Measurements from ENCODE around the gene SESN2. TPM values are rescaled to one million over a fixed set of nuclear protein-coding genes. Genes with fewer than 3 reads are reported as not detected.

The SESN2 gene, protein sequence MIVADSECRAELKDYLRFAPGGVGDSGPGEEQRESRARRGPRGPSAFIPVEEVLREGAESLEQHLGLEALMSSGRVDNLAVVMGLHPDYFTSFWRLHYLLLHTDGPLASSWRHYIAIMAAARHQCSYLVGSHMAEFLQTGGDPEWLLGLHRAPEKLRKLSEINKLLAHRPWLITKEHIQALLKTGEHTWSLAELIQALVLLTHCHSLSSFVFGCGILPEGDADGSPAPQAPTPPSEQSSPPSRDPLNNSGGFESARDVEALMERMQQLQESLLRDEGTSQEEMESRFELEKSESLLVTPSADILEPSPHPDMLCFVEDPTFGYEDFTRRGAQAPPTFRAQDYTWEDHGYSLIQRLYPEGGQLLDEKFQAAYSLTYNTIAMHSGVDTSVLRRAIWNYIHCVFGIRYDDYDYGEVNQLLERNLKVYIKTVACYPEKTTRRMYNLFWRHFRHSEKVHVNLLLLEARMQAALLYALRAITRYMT
- total RNA-seq = 1 to 10 TPM; 6.4 to 8.1 (median 6.8) TPM

DNA sequence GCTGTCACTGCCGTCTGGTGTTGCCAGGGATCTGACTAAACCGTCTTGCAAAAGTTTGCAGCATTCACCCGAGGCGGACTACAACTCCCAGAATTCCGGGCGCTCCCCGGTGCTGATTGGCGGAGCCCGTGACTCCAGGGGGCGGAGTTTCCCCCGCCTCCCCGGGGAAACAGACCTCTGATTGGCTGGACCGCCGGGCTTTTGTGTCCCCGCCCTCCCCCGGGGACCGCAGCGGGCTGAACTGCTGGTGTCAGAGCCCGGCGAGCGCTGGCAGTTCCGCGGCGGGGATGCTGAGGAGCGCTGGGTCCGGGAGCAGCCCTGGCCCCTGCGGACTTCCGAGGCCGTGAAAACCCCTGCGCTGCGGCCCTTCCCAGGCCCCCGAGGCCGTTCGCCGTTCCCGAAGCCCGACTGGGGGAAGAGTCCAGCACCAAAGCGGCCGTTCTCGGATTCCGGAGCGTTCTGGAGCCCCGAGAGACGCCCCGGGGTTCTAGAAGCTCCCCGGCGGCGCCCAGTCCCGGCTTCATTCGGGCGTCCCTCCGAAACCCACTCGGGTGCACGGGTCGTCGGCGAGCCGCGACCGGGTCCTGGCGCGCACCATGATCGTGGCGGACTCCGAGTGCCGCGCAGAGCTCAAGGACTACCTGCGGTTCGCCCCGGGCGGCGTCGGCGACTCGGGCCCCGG lies at the start of gene SESN2:
Gene SESN2, plus strand, starts transcription at position 267 of the 682 bp plus-strand sequence. Its CDS starts 330 bp downstream, at position 597.
- H3K27me3 ChIP-seq = no peaks in the 10 kb centered on the region
- peak within 1 kb of the TSS; percentile 52 to 84 (median 69) for H3K27ac ChIP-seq
- H3K9me3 ChIP-seq = no peaks in the 10 kb centered on the region
- intact Hi-C loops (cut with DNase I) = no loop called here
- peaks cover 4 to 18% of the 10 kb centered on the region in 2 donors for H3K4me1 ChIP-seq
- peak; percentile 99 to 100 for DNase-seq
- WGBS, 2 donors = 1 to 2% methylated on average over 11 to 13 of the region's 76 CpGs
- TF ChIP-seq POLR2A (IDR thresholded peaks at IDR 0.05) = peak; percentile 75 to 98
- TF ChIP-seq, protein P1, sequence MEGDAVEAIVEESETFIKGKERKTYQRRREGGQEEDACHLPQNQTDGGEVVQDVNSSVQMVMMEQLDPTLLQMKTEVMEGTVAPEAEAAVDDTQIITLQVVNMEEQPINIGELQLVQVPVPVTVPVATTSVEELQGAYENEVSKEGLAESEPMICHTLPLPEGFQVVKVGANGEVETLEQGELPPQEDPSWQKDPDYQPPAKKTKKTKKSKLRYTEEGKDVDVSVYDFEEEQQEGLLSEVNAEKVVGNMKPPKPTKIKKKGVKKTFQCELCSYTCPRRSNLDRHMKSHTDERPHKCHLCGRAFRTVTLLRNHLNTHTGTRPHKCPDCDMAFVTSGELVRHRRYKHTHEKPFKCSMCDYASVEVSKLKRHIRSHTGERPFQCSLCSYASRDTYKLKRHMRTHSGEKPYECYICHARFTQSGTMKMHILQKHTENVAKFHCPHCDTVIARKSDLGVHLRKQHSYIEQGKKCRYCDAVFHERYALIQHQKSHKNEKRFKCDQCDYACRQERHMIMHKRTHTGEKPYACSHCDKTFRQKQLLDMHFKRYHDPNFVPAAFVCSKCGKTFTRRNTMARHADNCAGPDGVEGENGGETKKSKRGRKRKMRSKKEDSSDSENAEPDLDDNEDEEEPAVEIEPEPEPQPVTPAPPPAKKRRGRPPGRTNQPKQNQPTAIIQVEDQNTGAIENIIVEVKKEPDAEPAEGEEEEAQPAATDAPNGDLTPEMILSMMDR (IDR thresholded peaks at IDR 0.05) = no peak
- H3K4me3 ChIP-seq (replicated peaks in 1 of 3) = peak within 1 kb of the TSS; percentile 67 to 85 (median 77)
- no peaks in the 10 kb centered on the region for H3K36me3 ChIP-seq

DNA sequence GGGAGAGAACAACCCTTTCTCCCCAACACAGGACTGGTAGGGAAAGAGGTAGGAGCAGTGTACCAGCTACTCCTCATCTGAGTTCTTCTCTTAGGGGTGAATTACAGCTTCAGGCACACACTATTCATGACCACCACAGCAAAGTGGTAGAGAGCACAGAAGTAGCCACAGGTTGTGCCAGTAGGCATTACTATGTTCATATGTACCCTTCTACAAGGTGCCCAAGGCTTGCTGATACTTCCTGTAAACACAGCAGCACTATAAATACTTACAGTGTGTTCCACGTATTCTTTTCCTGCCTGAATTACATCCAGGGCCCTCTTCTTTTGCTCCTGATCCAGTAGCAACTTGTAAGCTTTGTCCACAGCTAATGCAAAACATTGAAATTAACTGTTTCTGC lies 49.6 kb upstream of the SESN2 start:
- intact Hi-C loops (cut with DNase I) = loop anchor here (5.0 kb wide), 1 partner anchor 117 kb away; no protein-coding TSS in a partner anchor
- Histone ChIP-seq H3K4me1 (no peaks in the 10 kb centered on the region), H3K27ac (no peak overlapping the region), H3K4me3 (replicated peaks in 1 of 3) (no peak overlapping the region), H3K9me3 (no peaks in the 10 kb centered on the region), H3K36me3 (peaks cover 21 to 24% of the 10 kb centered on the region in 2 donors), H3K27me3 (no peaks in the 10 kb centered on the region)
- DNase-seq = no peak
- no peak for TF ChIP-seq POLR2A (IDR thresholded peaks at IDR 0.05)
- TF ChIP-seq, protein P1 (IDR thresholded peaks at IDR 0.05) = no peak
- 75 to 79% methylated on average over 1 of the region's 1 CpG for WGBS, 2 donors

DNA sequence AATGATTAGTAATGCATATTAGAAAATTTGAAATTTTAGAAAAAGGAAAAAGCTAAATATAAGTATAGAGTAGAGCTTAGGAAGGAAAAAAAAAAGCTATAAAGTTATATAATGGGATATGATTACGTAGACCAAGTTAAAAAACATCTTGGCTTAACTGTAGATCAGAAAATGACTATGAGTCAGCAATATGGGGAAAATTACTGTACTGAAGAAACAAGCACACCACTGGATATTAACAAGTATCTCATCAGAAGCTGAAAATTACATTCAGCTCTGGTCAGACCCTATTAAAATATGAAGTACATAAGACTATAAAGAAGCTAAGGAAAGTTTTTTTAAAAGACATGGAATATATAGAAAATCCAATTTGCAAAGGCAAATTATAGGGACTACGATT lies 46.0 kb upstream of the SESN2 start:
- 88 to 94% methylated on average over 2 of the region's 2 CpGs for WGBS, 2 donors
- no peak for DNase-seq
- Histone ChIP-seq H3K27me3 (no peaks in the 10 kb centered on the region), H3K4me3 (replicated peaks in 1 of 3) (no peak overlapping the region), H3K4me1 (no peaks in the 10 kb centered on the region), H3K36me3 (peaks cover 14 to 16% of the 10 kb centered on the region in 2 donors), H3K9me3 (no peaks in the 10 kb centered on the region), H3K27ac (no peak overlapping the region)
- TF ChIP-seq, protein P1 (IDR thresholded peaks at IDR 0.05) = no peak
- no peak for TF ChIP-seq POLR2A (IDR thresholded peaks at IDR 0.05)
- intact Hi-C loops (cut with DNase I) = no loop called here

DNA sequence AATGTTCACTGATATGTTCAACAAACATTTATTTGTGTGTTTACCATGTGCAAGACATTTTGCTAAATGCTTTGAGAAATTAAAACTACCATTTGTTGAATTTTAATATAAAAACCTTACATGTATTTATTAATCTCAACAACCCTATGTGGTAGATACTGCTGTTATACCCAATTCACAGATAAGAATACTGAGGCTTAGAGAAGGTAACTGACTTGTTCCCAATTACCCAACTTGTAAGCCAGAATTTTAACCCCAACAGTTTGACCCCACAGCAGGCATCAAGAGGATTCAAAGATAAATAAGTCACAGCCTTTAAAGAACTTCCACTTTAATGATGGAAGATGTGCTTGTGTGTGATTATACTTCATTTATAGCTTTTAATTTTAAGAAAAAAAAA lies 30.2 kb upstream of the SESN2 start:
- Histone ChIP-seq H3K27ac (no peak overlapping the region), H3K4me1 (peaks cover 10 to 14% of the 10 kb centered on the region in 2 donors), H3K36me3 (peaks cover 28 to 38% of the 10 kb centered on the region in 2 donors), H3K4me3 (replicated peaks in 1 of 3) (no peak overlapping the region), H3K27me3 (no peaks in the 10 kb centered on the region), H3K9me3 (no peaks in the 10 kb centered on the region)
- intact Hi-C loops (cut with DNase I) = no loop called here
- TF ChIP-seq, protein P1 (IDR thresholded peaks at IDR 0.05) = no peak
- no peak for TF ChIP-seq POLR2A (IDR thresholded peaks at IDR 0.05)
- DNase-seq = no peak
